Measurements from ENCODE around the gene NFKBIL1.

Gene NFKBIL1

DNA sequence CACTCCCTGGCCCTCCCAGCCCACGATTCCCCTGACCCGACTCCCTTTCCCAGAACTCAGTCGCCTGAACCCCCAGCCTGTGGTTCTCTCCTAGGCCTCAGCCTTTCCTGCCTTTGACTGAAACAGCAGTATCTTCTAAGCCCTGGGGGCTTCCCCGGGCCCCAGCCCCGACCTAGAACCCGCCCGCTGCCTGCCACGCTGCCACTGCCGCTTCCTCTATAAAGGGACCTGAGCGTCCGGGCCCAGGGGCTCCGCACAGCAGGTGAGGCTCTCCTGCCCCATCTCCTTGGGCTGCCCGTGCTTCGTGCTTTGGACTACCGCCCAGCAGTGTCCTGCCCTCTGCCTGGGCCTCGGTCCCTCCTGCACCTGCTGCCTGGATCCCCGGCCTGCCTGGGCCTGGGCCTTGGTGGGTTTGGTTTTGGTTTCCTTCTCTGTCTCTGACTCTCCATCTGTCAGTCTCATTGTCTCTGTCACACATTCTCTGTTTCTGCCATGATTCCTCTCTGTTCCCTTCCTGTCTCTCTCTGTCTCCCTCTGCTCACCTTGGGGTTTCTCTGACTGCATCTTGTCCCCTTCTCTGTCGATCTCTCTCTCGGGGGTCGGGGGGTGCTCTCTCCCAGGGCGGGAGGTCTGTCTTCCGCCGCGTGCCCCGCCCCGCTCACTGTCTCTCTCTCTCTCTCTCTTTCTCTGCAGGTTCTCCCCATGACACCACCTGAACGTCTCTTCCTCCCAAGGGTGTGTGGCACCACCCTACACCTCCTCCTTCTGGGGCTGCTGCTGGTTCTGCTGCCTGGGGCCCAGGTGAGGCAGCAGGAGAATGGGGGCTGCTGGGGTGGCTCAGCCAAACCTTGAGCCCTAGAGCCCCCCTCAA, 24.9 kb downstream of the NFKBIL1 start, which contains the start of gene LTA:
Gene LTA (plus strand): TSS at position 249 of the 871 bp plus-strand sequence. CDS start 454 bp downstream, at position 703.
- no peak within 1 kb of the TSS for H3K4me3 ChIP-seq (ENCODE audit: low read depth, low read length)
- TF ChIP-seq, protein P1, sequence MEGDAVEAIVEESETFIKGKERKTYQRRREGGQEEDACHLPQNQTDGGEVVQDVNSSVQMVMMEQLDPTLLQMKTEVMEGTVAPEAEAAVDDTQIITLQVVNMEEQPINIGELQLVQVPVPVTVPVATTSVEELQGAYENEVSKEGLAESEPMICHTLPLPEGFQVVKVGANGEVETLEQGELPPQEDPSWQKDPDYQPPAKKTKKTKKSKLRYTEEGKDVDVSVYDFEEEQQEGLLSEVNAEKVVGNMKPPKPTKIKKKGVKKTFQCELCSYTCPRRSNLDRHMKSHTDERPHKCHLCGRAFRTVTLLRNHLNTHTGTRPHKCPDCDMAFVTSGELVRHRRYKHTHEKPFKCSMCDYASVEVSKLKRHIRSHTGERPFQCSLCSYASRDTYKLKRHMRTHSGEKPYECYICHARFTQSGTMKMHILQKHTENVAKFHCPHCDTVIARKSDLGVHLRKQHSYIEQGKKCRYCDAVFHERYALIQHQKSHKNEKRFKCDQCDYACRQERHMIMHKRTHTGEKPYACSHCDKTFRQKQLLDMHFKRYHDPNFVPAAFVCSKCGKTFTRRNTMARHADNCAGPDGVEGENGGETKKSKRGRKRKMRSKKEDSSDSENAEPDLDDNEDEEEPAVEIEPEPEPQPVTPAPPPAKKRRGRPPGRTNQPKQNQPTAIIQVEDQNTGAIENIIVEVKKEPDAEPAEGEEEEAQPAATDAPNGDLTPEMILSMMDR (IDR thresholded peaks at IDR 0.05; ENCODE audit: low read depth, low read length, missing control alignments), result no peak
- in situ Hi-C loops (cut with HindIII; ENCODE audit: low sequenced_read_pairs), result no loop called here
- no peak for DNase-seq (ENCODE audit: low read depth)

DNA sequence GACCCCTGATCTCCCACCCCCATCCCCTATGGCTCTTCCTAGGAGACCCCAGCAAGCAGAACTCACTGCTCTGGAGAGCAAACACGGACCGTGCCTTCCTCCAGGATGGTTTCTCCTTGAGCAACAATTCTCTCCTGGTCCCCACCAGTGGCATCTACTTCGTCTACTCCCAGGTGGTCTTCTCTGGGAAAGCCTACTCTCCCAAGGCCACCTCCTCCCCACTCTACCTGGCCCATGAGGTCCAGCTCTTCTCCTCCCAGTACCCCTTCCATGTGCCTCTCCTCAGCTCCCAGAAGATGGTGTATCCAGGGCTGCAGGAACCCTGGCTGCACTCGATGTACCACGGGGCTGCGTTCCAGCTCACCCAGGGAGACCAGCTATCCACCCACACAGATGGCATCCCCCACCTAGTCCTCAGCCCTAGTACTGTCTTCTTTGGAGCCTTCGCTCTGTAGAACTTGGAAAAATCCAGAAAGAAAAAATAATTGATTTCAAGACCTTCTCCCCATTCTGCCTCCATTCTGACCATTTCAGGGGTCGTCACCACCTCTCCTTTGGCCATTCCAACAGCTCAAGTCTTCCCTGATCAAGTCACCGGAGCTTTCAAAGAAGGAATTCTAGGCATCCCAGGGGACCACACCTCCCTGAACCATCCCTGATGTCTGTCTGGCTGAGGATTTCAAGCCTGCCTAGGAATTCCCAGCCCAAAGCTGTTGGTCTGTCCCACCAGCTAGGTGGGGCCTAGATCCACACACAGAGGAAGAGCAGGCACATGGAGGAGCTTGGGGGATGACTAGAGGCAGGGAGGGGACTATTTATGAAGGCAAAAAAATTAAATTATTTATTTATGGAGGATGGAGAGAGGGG, 26.1 kb downstream of the NFKBIL1 start:
- TF ChIP-seq, protein P1 (IDR thresholded peaks at IDR 0.05; ENCODE audit: low read depth, low read length, missing control alignments), result no peak
- in situ Hi-C loops (cut with HindIII; ENCODE audit: low sequenced_read_pairs), result no loop called here
- DNase-seq (ENCODE audit: low read depth), result no peak
- H3K4me3 ChIP-seq (ENCODE audit: low read depth, low read length), result no peak overlapping the region

DNA sequence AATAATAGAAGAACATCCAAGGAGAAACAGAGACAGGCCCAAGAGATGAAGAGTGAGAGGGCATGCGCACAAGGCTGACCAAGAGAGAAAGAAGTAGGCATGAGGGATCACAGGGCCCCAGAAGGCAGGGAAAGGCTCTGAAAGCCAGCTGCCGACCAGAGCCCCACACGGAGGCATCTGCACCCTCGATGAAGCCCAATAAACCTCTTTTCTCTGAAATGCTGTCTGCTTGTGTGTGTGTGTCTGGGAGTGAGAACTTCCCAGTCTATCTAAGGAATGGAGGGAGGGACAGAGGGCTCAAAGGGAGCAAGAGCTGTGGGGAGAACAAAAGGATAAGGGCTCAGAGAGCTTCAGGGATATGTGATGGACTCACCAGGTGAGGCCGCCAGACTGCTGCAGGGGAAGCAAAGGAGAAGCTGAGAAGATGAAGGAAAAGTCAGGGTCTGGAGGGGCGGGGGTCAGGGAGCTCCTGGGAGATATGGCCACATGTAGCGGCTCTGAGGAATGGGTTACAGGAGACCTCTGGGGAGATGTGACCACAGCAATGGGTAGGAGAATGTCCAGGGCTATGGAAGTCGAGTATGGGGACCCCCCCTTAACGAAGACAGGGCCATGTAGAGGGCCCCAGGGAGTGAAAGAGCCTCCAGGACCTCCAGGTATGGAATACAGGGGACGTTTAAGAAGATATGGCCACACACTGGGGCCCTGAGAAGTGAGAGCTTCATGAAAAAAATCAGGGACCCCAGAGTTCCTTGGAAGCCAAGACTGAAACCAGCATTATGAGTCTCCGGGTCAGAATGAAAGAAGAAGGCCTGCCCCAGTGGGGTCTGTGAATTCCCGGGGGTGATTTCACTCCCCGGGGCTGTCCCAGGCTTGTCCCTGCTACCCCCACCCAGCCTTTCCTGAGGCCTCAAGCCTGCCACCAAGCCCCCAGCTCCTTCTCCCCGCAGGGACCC, 27.0 kb downstream of the NFKBIL1 start:
- TF ChIP-seq, protein P1 (IDR thresholded peaks at IDR 0.05; ENCODE audit: low read depth, low read length, missing control alignments), result no peak
- in situ Hi-C loops (cut with HindIII; ENCODE audit: low sequenced_read_pairs), result no loop called here
- DNase-seq (ENCODE audit: low read depth), result no peak
- H3K4me3 ChIP-seq (ENCODE audit: low read depth, low read length), result no peak overlapping the region

DNA sequence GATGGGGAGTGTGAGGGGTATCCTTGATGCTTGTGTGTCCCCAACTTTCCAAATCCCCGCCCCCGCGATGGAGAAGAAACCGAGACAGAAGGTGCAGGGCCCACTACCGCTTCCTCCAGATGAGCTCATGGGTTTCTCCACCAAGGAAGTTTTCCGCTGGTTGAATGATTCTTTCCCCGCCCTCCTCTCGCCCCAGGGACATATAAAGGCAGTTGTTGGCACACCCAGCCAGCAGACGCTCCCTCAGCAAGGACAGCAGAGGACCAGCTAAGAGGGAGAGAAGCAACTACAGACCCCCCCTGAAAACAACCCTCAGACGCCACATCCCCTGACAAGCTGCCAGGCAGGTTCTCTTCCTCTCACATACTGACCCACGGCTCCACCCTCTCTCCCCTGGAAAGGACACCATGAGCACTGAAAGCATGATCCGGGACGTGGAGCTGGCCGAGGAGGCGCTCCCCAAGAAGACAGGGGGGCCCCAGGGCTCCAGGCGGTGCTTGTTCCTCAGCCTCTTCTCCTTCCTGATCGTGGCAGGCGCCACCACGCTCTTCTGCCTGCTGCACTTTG, 28.0 kb downstream of the NFKBIL1 start, which contains the start of gene TNF:
Gene TNF (plus strand): TSS at position 231 of the 567 bp plus-strand sequence. CDS start 177 bp downstream, at position 408.
- no peak for DNase-seq (ENCODE audit: low read depth)
- in situ Hi-C loops (cut with HindIII; ENCODE audit: low sequenced_read_pairs), result no loop called here
- TF ChIP-seq, protein P1 (IDR thresholded peaks at IDR 0.05; ENCODE audit: low read depth, low read length, missing control alignments), result no peak
- H3K4me3 ChIP-seq (ENCODE audit: low read depth, low read length), result no peak within 1 kb of the TSS

DNA sequence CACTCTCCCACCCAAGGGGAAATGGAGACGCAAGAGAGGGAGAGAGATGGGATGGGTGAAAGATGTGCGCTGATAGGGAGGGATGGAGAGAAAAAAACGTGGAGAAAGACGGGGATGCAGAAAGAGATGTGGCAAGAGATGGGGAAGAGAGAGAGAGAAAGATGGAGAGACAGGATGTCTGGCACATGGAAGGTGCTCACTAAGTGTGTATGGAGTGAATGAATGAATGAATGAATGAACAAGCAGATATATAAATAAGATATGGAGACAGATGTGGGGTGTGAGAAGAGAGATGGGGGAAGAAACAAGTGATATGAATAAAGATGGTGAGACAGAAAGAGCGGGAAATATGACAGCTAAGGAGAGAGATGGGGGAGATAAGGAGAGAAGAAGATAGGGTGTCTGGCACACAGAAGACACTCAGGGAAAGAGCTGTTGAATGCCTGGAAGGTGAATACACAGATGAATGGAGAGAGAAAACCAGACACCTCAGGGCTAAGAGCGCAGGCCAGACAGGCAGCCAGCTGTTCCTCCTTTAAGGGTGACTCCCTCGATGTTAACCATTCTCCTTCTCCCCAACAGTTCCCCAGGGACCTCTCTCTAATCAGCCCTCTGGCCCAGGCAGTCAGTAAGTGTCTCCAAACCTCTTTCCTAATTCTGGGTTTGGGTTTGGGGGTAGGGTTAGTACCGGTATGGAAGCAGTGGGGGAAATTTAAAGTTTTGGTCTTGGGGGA, 28.7 kb downstream of the NFKBIL1 start:
- in situ Hi-C loops (cut with HindIII; ENCODE audit: low sequenced_read_pairs), result no loop called here
- no peak overlapping the region for H3K4me3 ChIP-seq (ENCODE audit: low read depth, low read length)
- TF ChIP-seq, protein P1 (IDR thresholded peaks at IDR 0.05; ENCODE audit: low read depth, low read length, missing control alignments), result no peak
- no peak for DNase-seq (ENCODE audit: low read depth)
